Esophagus squamous epithelium (tissue), 4 donors: Measurements from ENCODE around the gene BCL11B.

Source experiments
- CTCF ChIP-seq, 6 experiments: fragments of 450-650 bp in 4 of 6; fragments of 200-600 bp in 2 of 6; sonication (generic) in 2 of 6; IDR thresholded peaks; one replicate each; pipeline ENCODE4 v1.5.1; 2016 to 2019; ENCODE audit warnings: antibody characterized with exemption in 6 of 6, mild to moderate bottlenecking in 4 of 6, moderate library complexity in 4 of 6
- POLR2A ChIP-seq, 4 donors: fragments of 450-650 bp; IDR thresholded peaks; one replicate each; pipeline ENCODE4 v1.6.1; 2017; ENCODE audit warnings: antibody characterized with exemption in 4 of 4, mild to moderate bottlenecking in 4 of 4, moderate library complexity in 3 of 4

DNA sequence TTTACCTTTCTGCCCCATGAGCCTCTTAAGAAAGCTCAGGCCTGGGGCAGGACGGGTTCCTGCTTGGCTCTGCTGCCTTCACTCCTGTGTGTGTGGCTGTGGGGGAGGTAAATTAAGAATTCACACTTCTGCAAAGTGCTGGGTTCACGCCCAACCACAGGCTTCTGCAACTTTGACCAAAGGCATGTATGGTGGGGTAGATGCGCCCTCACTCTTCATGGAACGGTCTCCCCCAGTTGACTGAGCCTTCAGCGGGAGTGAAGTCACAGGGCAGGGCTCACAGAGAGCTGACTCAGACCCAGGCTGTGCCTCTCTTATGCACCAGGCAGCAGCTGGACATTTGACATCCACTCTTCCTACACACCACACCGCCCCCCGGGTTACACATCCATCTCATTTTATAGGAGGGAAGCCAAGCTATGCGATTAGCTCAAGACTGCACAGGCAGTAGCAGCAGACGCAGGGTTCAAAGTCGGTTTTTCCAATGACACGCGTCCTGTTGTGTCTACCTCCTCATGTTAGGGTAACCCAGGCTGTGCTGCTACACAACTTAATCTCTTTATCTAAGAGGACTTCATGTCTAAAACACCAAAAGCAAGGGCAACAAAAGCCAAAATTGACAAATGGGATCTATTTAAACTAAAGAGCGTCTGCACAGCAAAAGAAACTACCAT is 15.4 kb upstream of the BCL11B start:
- TF ChIP-seq CTCF (IDR thresholded peaks at IDR 0.05) = no peak
- TF ChIP-seq POLR2A (IDR thresholded peaks at IDR 0.05) = no peak
